Adrenal gland (tissue), 12 donors: ENCODE results near the gene BCL11A. TPM values are rescaled to one million over a fixed set of nuclear protein-coding genes. Genes with fewer than 3 reads are reported as not detected.
A peak's percentile ranks its signal among the peaks of the same experiment; 100 is the strongest.

ENCODE experiments used
- DNase-seq, 7 donors: peaks; one replicate each; pipeline ENCODE4 v3.0.0-alpha.2; 2019 to 2020
- H3K27ac ChIP-seq, 5 donors: fragments of 200-600 bp; sonication (generic) in 4 of 5; 1 replicate in 3 of 5; 2 replicates in 2 of 5; pipeline versions ENCODE4 v1.5.1 to v1.8.0; 2016 to 2020; ENCODE audit warnings: mild to moderate bottlenecking in 1 of 5
- H3K27me3 ChIP-seq: fragments of 200-600 bp; 2 replicates; pipeline ENCODE4 v1.8.0; 2021
- H3K36me3 ChIP-seq, 2 donors: fragments of 200-600 bp; replicated peaks in 1 of 2; 1 replicate in 1 of 2; 2 replicates in 1 of 2; pipeline versions ENCODE4 v1.5.1 to v1.8.0; 2018 to 2022
- H3K4me1 ChIP-seq, 2 donors: fragments of 200-600 bp; replicated peaks in 1 of 2; 1 replicate in 1 of 2; 2 replicates in 1 of 2; pipeline versions ENCODE4 v1.5.1 to v1.8.0; 2018 to 2021
- H3K4me3 ChIP-seq, 4 donors: fragments of 200-600 bp; sonication (generic) in 3 of 4; one replicate each; pipeline ENCODE4 v1.5.1; 2016 to 2018
- H3K9me3 ChIP-seq, 3 donors: fragments of 200-600 bp; sonication (generic) in 1 of 3; replicated peaks in 1 of 3; 1 replicate in 2 of 3; 2 replicates in 1 of 3; pipeline versions ENCODE4 v1.5.1 to v1.8.0; 2016 to 2021
- CTCF ChIP-seq, 6 experiments: fragments of 450-650 bp in 4 of 6; fragments of 200-600 bp in 2 of 6; sonication (generic) in 1 of 6; IDR thresholded peaks; 1 replicate in 5 of 6; 2 replicates in 1 of 6; pipeline versions ENCODE4 v1.5.1 to v1.8.0; 2016 to 2021; ENCODE audit warnings: antibody characterized with exemption in 6 of 6, mild to moderate bottlenecking in 2 of 6, moderate library complexity in 1 of 6
- POLR2A ChIP-seq, 2 donors: fragments of 450-650 bp; IDR thresholded peaks; one replicate each; pipeline ENCODE4 v1.6.1; 2017; ENCODE audit warnings: antibody characterized with exemption in 2 of 2, mild to moderate bottlenecking in 2 of 2, moderate library complexity in 1 of 2
- WGBS, 4 donors: extraction: QIAGEN DNeasy Blood & Tissue Kit in 2 of 4; methylation state at CpG; one replicate each; pipeline versions ENCODE4 v1.1.5 to v1.1.7; 2013 to 2017; 5-methylcytosine and 5-hydroxymethylcytosine counted together
- intact Hi-C, 2 donors: fragments of 100-400 bp; cut with DNase I; formaldehyde crosslinking; loops; one replicate each; pipeline versions ENCODE4 v1.14.1 to v1.15.0; 2022 to 2023
- polyA plus RNA-seq, 3 donors: library from polyadenylated mRNA; stranded (reverse); fragments of 200-250 nt in 2 of 3; fragments of 350-450 nt in 1 of 3; fragmentation: Illumina TruSeq in 1 of 3; extraction: RNeasy Lipid Tissue Mini Kit (QIAGEN cat#74804) in 1 of 3; gene quantifications; one replicate each; pipeline ENCODE4 v1.2.3, GENCODE V29; 2013 to 2014
- total RNA-seq, 9 donors: library from RNA; depleted of rRNA in 4 of 9; stranded (reverse); fragments of >200 nt in 4 of 9; fragments of 120-200 nt in 1 of 9; fragmentation: NEBNext Ultra II Directional in 1 of 9; extraction: Animal tissue kit (Norgen Biotek cat#: 25700) in 1 of 9; gene quantifications; one replicate each; pipeline versions ENCODE4 v1.1.0 to v1.2.4, GENCODE V29; 2013 to 2023
- donor health status: healthy with polysubstance abuse.
- donor health status: Bipolar disorder and iron deficiency.
- donor health status: DM: yes; HTN: yes; CAD: no.
- donor health status: DM: no; HTN: no; CAD: no.
- donor health status: DM: no; HTN: no; CAD: no.
- donor health status: DM: yes; HTN: yes; CAD: no.

Gene BCL11A
- total and polyA plus RNA-seq, 12 donors, result 2.9 to 16.7 (median 5.3) TPM

- no peaks in the 10 kb centered on the region for H3K9me3 ChIP-seq
- peaks cover 6 to 39% of the 10 kb centered on the region in 2 donors for H3K4me1 ChIP-seq
- peak overlapping the region in 1 of 4 donors; percentile 37 for H3K4me3 ChIP-seq
- H3K36me3 ChIP-seq, result no peaks in the 10 kb centered on the region
- TF ChIP-seq CTCF (IDR thresholded peaks at IDR 0.05), result no peak
- no peak for TF ChIP-seq POLR2A (IDR thresholded peaks at IDR 0.05)
- H3K27ac ChIP-seq, result no peak overlapping the region
- peaks cover 24% of the 10 kb centered on the region for H3K27me3 ChIP-seq
- intact Hi-C loops, result no loop called here
- 3 to 5% (median 4%) methylated on average over 29 to 31 of the region's 31 CpGs for WGBS, 4 donors
- DNase-seq, result peak in 3 of 7 donors; percentile 29 to 32 (median 29)
Measured at GRCh38 chr2:60556576-60557485, 3.4 kb upstream of the BCL11A start.

DNA sequence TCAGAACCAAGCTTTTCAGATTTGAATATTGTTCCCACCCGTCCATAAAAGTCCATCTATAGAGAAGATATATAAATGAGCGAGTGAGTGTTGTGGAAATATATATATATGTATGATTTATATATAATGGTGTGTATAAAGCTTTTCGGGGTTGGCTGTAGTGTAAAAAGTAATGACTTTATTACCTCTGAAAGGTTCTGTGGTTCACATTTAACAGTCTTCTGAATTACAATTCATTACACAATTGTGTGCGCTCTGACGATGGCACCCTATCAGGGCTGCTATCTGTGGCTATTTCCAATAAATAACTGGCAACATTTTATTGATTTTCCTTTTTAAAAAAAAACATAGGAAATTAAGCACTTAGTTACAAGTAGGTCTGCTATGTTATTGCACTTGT lies 2.7 kb upstream of the BCL11A start:
- Histone ChIP-seq H3K9me3 (no peaks in the 10 kb centered on the region), H3K36me3 (no peaks in the 10 kb centered on the region), H3K4me1 (peaks cover 9 to 43% of the 10 kb centered on the region in 2 donors), H3K27ac (no peak overlapping the region), H3K4me3 (peak overlapping the region in 1 of 4 donors; percentile 37), H3K27me3 (peaks cover 27% of the 10 kb centered on the region)
- DNase-seq, result no peak
- 43 to 56% (median 50%) methylated on average over 5 of the region's 5 CpGs for WGBS, 4 donors
- TF ChIP-seq POLR2A (IDR thresholded peaks at IDR 0.05), result no peak
- TF ChIP-seq CTCF (IDR thresholded peaks at IDR 0.05), result no peak
- intact Hi-C loops, result no loop called here

GRCh38 chr2:60555783-60556139 lies 2.3 kb upstream of the BCL11A start:
- intact Hi-C loops, result no loop called here
- H3K27ac ChIP-seq, result no peak overlapping the region
- H3K4me1 ChIP-seq, result peaks cover 13 to 47% of the 10 kb centered on the region in 2 donors
- no peaks in the 10 kb centered on the region for H3K36me3 ChIP-seq
- peaks cover 29% of the 10 kb centered on the region for H3K27me3 ChIP-seq
- TF ChIP-seq CTCF (IDR thresholded peaks at IDR 0.05) (no peak), POLR2A (IDR thresholded peaks at IDR 0.05) (no peak)
- WGBS, 4 donors, result 17 to 27% (median 24%) methylated on average over 5 of the region's 5 CpGs
- no peak for DNase-seq
- H3K9me3 ChIP-seq, result no peaks in the 10 kb centered on the region
- peak overlapping the region in 2 of 4 donors; percentile 64 to 65 for H3K4me3 ChIP-seq

- intact Hi-C loops, result no loop called here
- Histone ChIP-seq H3K9me3 (no peaks in the 10 kb centered on the region), H3K27me3 (peaks cover 29% of the 10 kb centered on the region), H3K27ac (peak overlapping the region in 1 of 5 donors; percentile 46), H3K4me3 (peak overlapping the region in 2 of 4 donors; percentile 64 to 65), H3K36me3 (no peaks in the 10 kb centered on the region), H3K4me1 (peaks cover 16 to 52% of the 10 kb centered on the region in 2 donors)
- DNase-seq, result peak; percentile 38 to 74 (median 66)
- TF ChIP-seq CTCF (IDR thresholded peaks at IDR 0.05) (peak in 2 of 6 experiments; percentile 12 to 30), POLR2A (IDR thresholded peaks at IDR 0.05) (peak in 1 of 2 donors; percentile 38)
- WGBS, 4 donors, result 0 to 2% (median 1%) methylated on average over 21 to 43 of the region's 43 CpGs
Measured at GRCh38 chr2:60555066-60555782, 1.8 kb upstream of the BCL11A start.
